Activated CD4-positive, alpha-beta T cell treated with anti-CD3 and anti-CD28 coated beads, Interleukin-2, amount 10 ng/mL, durations not matched to agents 24 days and 14 days (primary cell): ENCODE data around the gene TMEM106C. TPM values are rescaled to one million over a fixed set of nuclear protein-coding genes. Genes with fewer than 3 reads are reported as not detected.

Source experiments
- DNase-seq: peaks from one replicate; pipeline ENCODE4 v3.0.0; 2022
- H3K27ac Mint-ChIP-seq: one replicate; pipeline ENCODE4 v1.8.0; 2022; ENCODE audit warnings: mild to moderate bottlenecking, mixed read lengths
- H3K27me3 Mint-ChIP-seq: one replicate; pipeline ENCODE4 v1.8.0; 2022; ENCODE audit warnings: mixed read lengths
- H3K36me3 Mint-ChIP-seq: one replicate; pipeline ENCODE4 v1.8.0; 2022; ENCODE audit warnings: low read depth, mild to moderate bottlenecking, mixed read lengths
- H3K4me1 Mint-ChIP-seq: one replicate; pipeline ENCODE4 v1.8.0; 2021; ENCODE audit warnings: mixed read lengths
- H3K4me3 Mint-ChIP-seq: one replicate; pipeline ENCODE4 v1.8.0; 2022; ENCODE audit warnings: mild to moderate bottlenecking, moderate library complexity, mixed read lengths
- H3K9me3 Mint-ChIP-seq: one replicate; pipeline ENCODE4 v1.8.0; 2021; ENCODE audit warnings: mixed read lengths
- intact Hi-C: fragments of 100-400 bp; cut with micrococcal nuclease; formaldehyde crosslinking; loops from one replicate; pipeline ENCODE4 v1.15.1; 2023
- total RNA-seq: library from RNA; stranded (reverse); gene quantifications from 2 replicates; pipeline ENCODE4 v1.2.3, GENCODE V29; 2022

Gene TMEM106C
- total RNA-seq, 1 donor from 2014 or later = 155 TPM

DNA sequence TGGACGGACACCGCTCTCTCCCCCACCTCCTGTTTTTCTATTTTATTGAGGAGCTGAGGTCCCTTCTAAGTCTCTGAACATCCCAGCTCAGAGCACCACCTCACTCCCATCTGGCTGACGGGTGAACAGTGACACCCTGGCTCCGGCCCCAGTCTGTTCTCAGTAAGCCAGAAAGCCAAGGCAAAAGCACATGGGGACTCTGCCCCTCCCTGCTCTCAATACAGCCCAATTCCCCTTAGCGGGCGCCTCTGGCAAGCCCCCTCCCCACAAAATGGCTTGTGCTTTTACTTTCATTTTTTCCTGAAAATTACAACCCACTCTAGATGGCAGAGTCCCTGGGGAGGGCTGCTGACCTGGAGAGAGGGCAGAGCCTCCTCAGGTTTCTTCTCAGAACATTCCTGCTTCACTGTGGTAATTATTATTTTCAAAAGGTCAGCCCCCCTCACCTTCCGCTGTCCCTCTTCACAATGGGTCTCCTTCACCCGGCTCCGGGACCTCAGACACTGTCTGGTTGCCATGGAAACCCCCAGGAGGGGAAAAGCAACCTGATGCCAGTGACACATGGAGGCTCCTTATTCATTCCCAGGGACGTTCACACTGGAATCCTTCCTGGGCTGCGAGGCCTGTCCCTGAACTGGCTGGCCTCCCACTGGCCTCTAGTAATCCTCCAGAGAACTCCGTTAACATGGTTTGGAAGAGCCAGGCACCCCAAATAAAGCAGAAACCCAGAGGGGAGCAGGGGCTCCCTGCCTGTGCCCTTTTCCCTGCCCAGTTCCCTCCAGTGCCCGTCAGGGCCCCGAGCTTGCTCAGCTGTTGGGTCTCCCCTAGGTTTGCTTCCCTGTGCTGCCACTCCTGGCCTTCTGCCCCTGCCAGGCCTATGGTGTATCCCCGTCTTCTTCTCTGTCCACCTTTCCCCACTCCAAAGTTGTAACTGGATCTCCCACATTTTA lies 25.0 kb downstream of the TMEM106C start:
- H3K9me3 Mint-ChIP-seq = no peaks in the 10 kb centered on the region
- DNase-seq = no peak
- intact Hi-C loops = no loop called here
- H3K27me3 Mint-ChIP-seq = peaks cover 51% of the 10 kb centered on the region
- H3K4me3 Mint-ChIP-seq = no peak overlapping the region
- H3K27ac Mint-ChIP-seq = no peak overlapping the region
- peaks cover 19% of the 10 kb centered on the region for H3K4me1 Mint-ChIP-seq
- no peaks in the 10 kb centered on the region for H3K36me3 Mint-ChIP-seq

DNA sequence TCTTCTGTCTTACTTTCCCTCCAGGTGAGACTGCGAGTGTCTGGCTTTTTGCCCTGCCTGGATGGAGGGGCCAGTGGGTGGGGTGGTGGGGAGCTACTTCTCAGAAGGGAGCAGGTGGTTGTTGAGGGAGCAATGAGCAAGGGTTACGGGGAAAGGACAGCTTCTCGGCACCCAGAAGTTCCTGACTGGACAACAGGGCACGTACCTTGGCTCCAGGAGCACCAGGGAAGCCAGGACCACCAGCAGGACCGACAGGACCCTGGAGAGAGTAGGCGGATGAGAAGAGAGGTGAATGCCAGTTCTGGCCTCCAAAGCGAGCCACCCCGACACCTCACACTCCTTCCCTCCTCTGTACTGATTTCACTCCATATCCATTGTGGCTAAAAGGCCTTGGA lies 25.6 kb downstream of the TMEM106C start:
- no peak overlapping the region for H3K4me3 Mint-ChIP-seq
- no peaks in the 10 kb centered on the region for H3K9me3 Mint-ChIP-seq
- H3K27ac Mint-ChIP-seq = no peak overlapping the region
- DNase-seq = no peak
- peaks cover 58% of the 10 kb centered on the region for H3K27me3 Mint-ChIP-seq
- H3K4me1 Mint-ChIP-seq = peaks cover 19% of the 10 kb centered on the region
- no peaks in the 10 kb centered on the region for H3K36me3 Mint-ChIP-seq
- intact Hi-C loops = no loop called here

DNA sequence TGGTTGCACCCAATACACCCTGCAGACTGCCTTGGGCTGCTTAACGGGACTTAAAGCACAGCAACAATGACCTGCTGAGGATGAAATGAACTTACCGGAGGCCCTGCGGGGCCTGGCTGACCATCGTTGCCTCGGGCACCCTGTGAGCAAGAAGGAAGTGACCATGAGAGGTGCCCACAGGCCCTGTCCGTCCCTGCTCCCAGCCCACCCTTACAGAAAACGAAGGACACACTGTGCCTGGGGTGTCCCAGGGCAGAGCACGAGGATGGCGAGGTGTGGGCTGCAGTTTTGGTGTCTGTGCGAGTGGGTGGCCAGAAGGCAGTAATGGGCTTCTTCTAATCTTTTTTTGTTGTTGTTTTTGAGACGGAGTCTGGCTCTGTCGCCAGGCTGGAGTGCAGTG lies 26.3 kb downstream of the TMEM106C start:
- H3K36me3 Mint-ChIP-seq = no peaks in the 10 kb centered on the region
- intact Hi-C loops = no loop called here
- H3K4me1 Mint-ChIP-seq = peaks cover 19% of the 10 kb centered on the region
- H3K9me3 Mint-ChIP-seq = no peaks in the 10 kb centered on the region
- peaks cover 62% of the 10 kb centered on the region for H3K27me3 Mint-ChIP-seq
- H3K4me3 Mint-ChIP-seq = no peak overlapping the region
- H3K27ac Mint-ChIP-seq = peak overlapping the region; percentile 41
- DNase-seq = no peak

DNA sequence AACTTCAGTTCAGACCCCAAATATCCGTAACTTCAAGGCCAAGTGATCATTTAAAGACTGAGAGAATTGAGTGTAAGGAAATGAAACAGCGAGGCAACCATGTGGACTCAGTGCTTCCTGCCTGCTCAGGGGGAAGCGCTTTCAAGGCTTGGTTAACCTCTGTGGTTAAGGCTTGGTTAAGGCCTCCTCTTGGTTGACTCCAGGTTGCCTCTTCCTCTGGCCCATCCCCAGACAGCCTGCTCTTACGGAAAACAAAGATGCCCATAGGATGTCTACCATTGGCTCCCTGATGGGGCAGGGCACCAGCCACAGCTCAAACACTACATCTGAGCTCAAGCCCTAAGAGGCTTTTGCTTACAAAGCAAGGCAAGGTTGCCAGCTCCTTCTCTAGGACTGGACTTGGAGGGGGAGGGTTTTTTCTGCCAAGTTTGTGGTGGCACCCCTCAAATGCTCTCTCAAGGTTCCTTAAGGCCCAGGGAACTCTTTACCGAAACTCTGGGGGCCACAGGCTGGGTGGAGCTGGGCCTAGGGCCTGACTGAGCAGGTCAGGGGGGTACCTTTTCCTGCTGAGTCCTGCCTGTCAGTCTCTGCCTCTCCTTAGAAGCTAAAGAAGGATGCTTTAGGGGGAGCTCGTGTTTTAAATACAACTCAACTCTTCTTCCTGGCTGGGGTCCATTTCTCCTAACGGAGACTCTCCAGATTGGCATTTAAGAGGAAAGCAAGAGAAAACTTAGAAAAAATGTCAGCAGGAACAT lies 27.1 kb downstream of the TMEM106C start:
- intact Hi-C loops = no loop called here
- Mint-ChIP-seq H3K27me3 (peaks cover 63% of the 10 kb centered on the region), H3K27ac (peak overlapping the region; percentile 46), H3K36me3 (no peaks in the 10 kb centered on the region), H3K4me1 (peaks cover 19% of the 10 kb centered on the region), H3K9me3 (no peaks in the 10 kb centered on the region), H3K4me3 (no peak overlapping the region)
- DNase-seq = peak; percentile 91

DNA sequence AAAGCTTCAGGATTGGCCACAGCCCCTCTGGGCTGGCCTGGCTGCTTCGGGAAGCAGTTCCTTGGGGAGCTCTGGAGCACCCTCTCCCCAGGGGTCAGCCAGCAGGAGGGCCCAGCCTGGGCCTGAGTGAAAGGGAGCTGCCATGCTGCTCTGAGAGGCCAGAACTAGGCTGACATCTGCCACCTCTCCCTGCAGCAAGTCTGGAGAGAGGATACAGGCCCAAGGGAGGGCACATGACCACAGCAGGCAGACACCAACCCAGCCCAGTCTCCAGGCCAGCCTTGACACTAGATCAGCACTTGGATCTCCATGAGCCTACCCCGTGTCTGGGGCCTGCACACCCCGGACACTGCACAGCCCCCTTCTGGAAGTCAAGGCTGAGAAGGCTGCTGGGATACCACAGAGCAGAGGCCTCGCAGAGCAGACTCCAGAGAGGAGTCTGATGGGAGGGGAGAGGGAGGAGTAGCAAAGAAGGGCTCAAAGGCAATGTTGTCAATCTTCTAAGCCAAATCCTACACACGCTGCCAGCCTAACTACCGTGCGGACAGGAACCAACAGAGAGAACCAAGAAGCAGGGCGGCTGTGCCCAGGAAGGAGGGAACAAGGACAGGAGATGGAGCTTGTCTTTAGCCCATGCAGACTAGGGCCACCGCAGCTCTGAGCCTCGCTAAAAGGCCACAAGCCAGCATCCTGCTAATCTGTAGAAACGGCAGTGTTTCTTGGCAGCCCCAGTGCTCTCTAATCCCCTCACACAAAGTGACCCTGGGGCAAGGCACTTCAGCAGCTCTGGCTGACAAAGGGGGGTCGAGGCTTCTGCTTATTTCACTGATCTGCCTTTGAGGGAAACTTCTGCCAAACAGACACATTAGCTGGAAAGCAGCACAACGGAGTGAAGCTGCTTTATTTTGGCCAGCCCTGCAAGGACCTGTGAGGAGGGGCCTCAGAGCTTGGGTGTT lies 28.0 kb downstream of the TMEM106C start:
- H3K27me3 Mint-ChIP-seq = peaks cover 68% of the 10 kb centered on the region
- no peaks in the 10 kb centered on the region for H3K36me3 Mint-ChIP-seq
- H3K9me3 Mint-ChIP-seq = no peaks in the 10 kb centered on the region
- H3K27ac Mint-ChIP-seq = no peak overlapping the region
- DNase-seq = no peak
- no peak overlapping the region for H3K4me3 Mint-ChIP-seq
- peaks cover 19% of the 10 kb centered on the region for H3K4me1 Mint-ChIP-seq
- intact Hi-C loops = no loop called here

DNA sequence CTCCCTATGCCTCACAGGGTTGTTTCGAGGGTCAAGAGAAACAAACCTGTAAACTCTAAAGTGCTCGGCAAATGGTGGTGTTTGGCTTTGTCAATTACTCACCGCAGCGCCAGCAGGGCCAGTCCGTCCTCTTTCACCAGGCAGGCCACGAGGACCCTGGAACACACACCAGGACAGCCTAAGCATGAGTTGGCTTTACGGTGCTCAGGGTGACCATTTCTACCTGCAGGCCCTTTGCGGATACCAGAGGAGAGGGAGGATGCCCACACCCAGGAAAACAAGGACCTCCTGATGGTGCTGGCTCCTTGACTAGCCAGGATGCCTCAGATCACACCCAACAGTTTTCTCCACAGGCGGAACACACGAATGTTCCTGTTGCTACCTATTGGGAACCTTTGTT lies 29.4 kb downstream of the TMEM106C start:
- Mint-ChIP-seq H3K4me3 (no peak overlapping the region), H3K27me3 (peaks cover 73% of the 10 kb centered on the region), H3K36me3 (no peaks in the 10 kb centered on the region), H3K9me3 (no peaks in the 10 kb centered on the region), H3K27ac (no peak overlapping the region), H3K4me1 (peaks cover 19% of the 10 kb centered on the region)
- intact Hi-C loops = no loop called here
- DNase-seq = no peak

DNA sequence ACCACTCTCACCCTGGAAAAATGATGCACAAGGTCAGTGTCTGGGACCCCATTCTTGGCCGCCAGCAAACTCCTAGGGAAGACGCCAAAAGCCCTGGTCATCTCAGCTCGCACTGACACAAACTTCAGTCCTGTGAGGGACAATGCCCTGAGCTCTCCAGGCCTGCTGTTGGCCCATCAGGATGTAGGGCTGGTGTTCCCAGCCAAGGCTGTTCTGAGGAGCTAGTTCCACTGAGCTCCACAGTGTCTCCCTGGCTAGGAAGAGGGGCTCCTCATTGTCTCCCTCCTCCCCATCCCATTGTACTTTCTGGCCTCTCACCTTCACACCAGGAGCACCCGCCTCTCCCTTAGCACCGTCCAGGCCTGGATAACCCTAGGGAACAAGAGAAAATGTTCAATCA lies 30.1 kb downstream of the TMEM106C start:
- peaks cover 74% of the 10 kb centered on the region for H3K27me3 Mint-ChIP-seq
- no peak overlapping the region for H3K4me3 Mint-ChIP-seq
- H3K36me3 Mint-ChIP-seq = no peaks in the 10 kb centered on the region
- no peak overlapping the region for H3K27ac Mint-ChIP-seq
- no peak for DNase-seq
- peaks cover 19% of the 10 kb centered on the region for H3K4me1 Mint-ChIP-seq
- H3K9me3 Mint-ChIP-seq = no peaks in the 10 kb centered on the region
- intact Hi-C loops = no loop called here

DNA sequence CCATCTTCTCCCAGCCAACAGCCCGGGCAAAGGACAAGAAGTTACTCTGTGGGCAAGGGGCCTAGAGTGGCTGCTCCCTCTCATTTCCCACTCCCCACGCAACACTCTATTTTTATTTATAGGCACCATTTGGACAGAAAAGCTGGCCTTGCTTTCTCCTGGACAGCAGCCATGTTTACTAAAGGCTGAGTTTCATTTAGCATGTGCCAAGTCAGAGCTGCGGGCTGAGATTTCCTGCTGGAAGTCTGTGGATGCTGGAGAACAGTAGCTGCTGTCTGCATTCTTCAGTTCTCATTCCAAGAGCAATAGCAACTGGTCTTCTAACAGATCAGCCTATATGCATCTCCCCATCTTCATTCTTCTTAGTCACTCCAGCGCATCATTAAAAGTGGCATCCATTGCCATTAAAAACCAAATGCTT lies 32.6 kb downstream of the TMEM106C start:
- peaks cover 4% of the 10 kb centered on the region for H3K4me1 Mint-ChIP-seq
- no peaks in the 10 kb centered on the region for H3K9me3 Mint-ChIP-seq
- no peak for DNase-seq
- no peaks in the 10 kb centered on the region for H3K36me3 Mint-ChIP-seq
- H3K4me3 Mint-ChIP-seq = no peak overlapping the region
- peaks cover 89% of the 10 kb centered on the region for H3K27me3 Mint-ChIP-seq
- H3K27ac Mint-ChIP-seq = no peak overlapping the region
- intact Hi-C loops = no loop called here

DNA sequence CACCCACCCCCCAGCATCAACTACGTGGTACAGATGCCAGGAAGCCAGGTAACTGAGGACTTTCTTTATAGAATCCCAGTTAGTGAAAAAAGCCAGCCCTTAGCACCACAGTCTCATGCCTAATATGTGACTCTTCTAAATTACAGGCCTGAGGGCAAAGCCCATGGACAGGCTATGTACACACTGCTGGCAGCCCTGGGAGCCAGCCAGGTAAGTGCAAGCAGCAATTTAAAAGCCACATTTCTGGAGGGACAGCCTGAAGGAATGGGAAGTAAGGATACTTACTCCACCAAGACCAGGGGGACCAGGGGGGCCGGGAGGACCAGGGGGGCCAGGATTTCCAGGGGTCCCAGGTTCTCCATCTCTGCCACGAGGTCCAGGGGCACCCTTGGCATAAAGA lies 33.9 kb downstream of the TMEM106C start:
- peaks cover 91% of the 10 kb centered on the region for H3K27me3 Mint-ChIP-seq
- intact Hi-C loops = no loop called here
- DNase-seq = no peak
- H3K9me3 Mint-ChIP-seq = no peaks in the 10 kb centered on the region
- H3K36me3 Mint-ChIP-seq = no peaks in the 10 kb centered on the region
- H3K4me1 Mint-ChIP-seq = peaks cover 16% of the 10 kb centered on the region
- no peak overlapping the region for H3K27ac Mint-ChIP-seq
- H3K4me3 Mint-ChIP-seq = no peak overlapping the region

DNA sequence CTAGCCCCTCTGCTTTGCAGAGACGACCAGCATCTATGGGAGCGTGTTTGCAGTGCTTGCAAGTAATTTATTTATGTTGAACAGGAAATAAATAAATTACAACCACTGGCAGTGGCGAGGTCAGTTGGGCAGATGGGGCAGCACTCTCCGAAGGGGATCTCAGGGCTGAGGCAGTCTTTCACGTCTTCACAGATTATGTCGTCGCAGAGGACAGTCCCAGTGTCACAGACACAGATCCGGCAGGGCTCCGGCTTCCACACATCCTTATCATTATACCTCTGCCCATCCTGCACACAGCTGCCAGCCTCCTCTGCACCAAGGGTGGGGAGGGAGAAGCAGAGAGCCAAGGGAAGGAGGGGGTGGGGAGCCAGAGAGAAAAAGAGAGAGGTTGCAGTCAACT lies 36.4 kb downstream of the TMEM106C start:
- Mint-ChIP-seq H3K27ac (no peak overlapping the region), H3K36me3 (no peaks in the 10 kb centered on the region), H3K9me3 (no peaks in the 10 kb centered on the region), H3K27me3 (peaks cover 86% of the 10 kb centered on the region), H3K4me1 (peaks cover 31% of the 10 kb centered on the region), H3K4me3 (no peak overlapping the region)
- intact Hi-C loops = loop anchor here (5.0 kb wide), 2 partner anchors 187 to 982 kb away; no protein-coding TSS in a partner anchor
- DNase-seq = no peak

DNA sequence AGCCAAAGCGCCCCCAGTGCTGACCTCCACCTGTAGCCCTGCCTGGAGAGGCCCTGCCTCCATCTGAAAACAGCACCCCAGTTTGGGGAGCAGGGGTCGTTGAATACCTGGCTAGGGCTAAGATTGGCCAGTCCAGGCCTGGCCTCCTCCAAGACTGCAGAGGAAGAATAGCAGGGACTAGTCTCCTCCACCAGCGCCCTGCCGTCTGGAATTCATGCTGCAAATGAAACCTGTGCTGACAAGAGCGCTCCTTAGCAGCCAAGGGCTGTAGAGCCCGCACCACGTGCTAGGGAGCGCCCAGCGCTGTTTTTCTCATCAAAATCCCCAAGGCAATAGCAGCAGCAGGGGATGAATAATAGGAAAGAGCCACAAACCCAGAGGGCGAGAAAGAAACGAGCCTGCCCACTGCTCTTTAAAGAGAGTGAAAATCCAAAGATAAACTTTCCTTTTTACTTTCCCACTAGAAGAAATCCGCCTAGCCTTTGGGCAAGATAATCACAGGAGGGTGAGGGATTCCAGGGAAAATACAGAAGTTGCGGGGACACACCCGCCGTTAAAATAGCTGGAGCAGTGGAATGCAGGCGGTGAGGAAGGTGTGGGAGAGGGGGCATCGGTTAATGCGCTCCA lies 37.6 kb downstream of the TMEM106C start:
- no peak for DNase-seq
- peak overlapping the region; percentile 73 for H3K4me3 Mint-ChIP-seq
- no peaks in the 10 kb centered on the region for H3K36me3 Mint-ChIP-seq
- H3K27me3 Mint-ChIP-seq = peaks cover 86% of the 10 kb centered on the region
- peak overlapping the region; percentile 42 for H3K27ac Mint-ChIP-seq
- H3K4me1 Mint-ChIP-seq = peaks cover 33% of the 10 kb centered on the region
- no peaks in the 10 kb centered on the region for H3K9me3 Mint-ChIP-seq
- intact Hi-C loops = loop anchor here (5.0 kb wide), 2 partner anchors 186 to 981 kb away; no protein-coding TSS in a partner anchor

DNA sequence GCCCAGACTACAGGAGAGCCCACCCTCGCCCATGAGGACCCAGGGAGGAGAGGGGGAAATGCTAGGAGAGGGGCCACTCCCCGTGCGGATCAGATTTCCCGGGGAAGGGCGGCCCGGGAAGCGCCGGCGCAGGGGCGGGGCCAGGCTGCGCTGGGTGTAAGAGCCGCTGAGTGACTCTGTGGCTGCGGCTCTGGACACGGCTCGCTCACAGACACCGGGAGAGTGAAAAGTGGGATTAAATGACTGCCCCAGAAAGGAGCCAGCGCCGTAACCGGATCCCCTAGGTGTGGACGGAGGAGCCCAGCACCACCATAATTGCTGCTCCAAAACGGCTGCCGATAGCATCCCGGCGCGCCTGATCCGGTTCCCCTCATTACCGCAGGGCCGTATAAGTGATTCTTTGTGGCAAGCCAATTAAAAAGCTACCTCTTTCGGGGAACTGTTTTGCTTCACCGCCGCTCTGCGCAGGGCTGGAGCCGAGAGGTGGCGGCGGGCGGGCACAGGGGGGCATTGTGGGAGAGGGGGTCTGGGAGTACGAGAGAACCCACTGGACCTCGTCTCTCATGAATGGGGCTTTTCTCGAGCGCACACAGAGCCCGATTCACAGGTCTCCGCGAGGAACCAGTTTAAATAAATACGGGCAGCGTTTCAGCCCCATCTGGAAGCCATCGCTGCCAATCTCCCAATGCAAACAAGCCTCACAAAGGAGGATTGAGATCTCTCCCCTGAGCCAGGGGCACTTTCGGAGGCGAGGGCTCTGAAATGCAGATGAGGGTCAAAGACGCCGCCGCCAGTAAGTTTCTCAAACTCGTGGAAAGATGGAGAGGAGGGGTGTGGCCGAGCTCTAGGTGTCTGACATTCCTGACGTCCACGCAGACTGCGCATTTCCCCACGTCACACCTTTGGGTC lies 38.4 kb downstream of the TMEM106C start:
- intact Hi-C loops = loop anchor here (5.0 kb wide), 2 partner anchors 186 to 981 kb away; no protein-coding TSS in a partner anchor
- Mint-ChIP-seq H3K4me1 (peaks cover 33% of the 10 kb centered on the region), H3K4me3 (peak overlapping the region; percentile 73), H3K27ac (peak overlapping the region; percentile 42), H3K36me3 (no peaks in the 10 kb centered on the region), H3K9me3 (no peaks in the 10 kb centered on the region), H3K27me3 (peaks cover 90% of the 10 kb centered on the region)
- DNase-seq = peak; percentile 72
